ENCODE data around the gene ATP6V0B. TPM values are rescaled to one million over a fixed set of nuclear protein-coding genes. Genes with fewer than 3 reads are reported as not detected.

Gene ATP6V0B
- total and polyA plus RNA-seq, 7 donors: 87.9 to 260 (median 133) TPM

- intact Hi-C loops (cut with DNase I): no loop called here
- Histone ChIP-seq H3K27me3 (ENCODE audit: insufficient read depth in 3 of 3, low read length in 2 of 3) (no peaks in the 10 kb centered on the region), H3K4me1 (no peaks in the 10 kb centered on the region), H3K27ac (no peak overlapping the region), H3K36me3 (ENCODE audit: insufficient read depth in 1 of 2, low read depth in 1 of 2) (no peaks in the 10 kb centered on the region), H3K9me3 (no peaks in the 10 kb centered on the region), H3K4me3 (no peak overlapping the region)
- WGBS, 3 donors: 48 to 72% (median 55%) methylated on average over 5 of the region's 5 CpGs
- DNase-seq: no peak
- no peak for ATAC-seq
- TF ChIP-seq CTCF (IDR thresholded peaks at IDR 0.05): no peak
These were observed 39.2 kb downstream of the ATP6V0B start for GRCh38 chr1:44013949-44014348.

GRCh38 chr1:44014365-44015104 is 39.8 kb downstream of the ATP6V0B start:
- DNase-seq: no peak
- H3K27ac ChIP-seq: no peak overlapping the region
- no peaks in the 10 kb centered on the region for H3K4me1 ChIP-seq
- ATAC-seq: no peak
- no peak overlapping the region for H3K4me3 ChIP-seq
- H3K9me3 ChIP-seq: no peaks in the 10 kb centered on the region
- 70 to 82% (median 79%) methylated on average over 8 of the region's 8 CpGs for WGBS, 3 donors
- no peaks in the 10 kb centered on the region for H3K36me3 ChIP-seq (ENCODE audit: insufficient read depth in 1 of 2, low read depth in 1 of 2)
- no peak for TF ChIP-seq CTCF (IDR thresholded peaks at IDR 0.05)
- intact Hi-C loops (cut with DNase I): no loop called here
- H3K27me3 ChIP-seq (ENCODE audit: insufficient read depth in 3 of 3, low read length in 2 of 3): no peaks in the 10 kb centered on the region

- H3K27ac ChIP-seq: no peak overlapping the region
- no peak for ATAC-seq
- no peak for TF ChIP-seq CTCF (IDR thresholded peaks at IDR 0.05)
- no peak for DNase-seq
- no peaks in the 10 kb centered on the region for H3K4me1 ChIP-seq
- no peak overlapping the region for H3K4me3 ChIP-seq
- H3K36me3 ChIP-seq (ENCODE audit: insufficient read depth in 1 of 2, low read depth in 1 of 2): no peaks in the 10 kb centered on the region
- no peaks in the 10 kb centered on the region for H3K27me3 ChIP-seq (ENCODE audit: insufficient read depth in 3 of 3, low read length in 2 of 3)
- H3K9me3 ChIP-seq: no peaks in the 10 kb centered on the region
- 63 to 73% (median 69%) methylated on average over 3 of the region's 3 CpGs for WGBS, 3 donors
- intact Hi-C loops (cut with DNase I): no loop called here
These were observed 40.4 kb downstream of the ATP6V0B start for GRCh38 chr1:44015206-44015605.

GRCh38 chr1:44016041-44016889 is 41.5 kb downstream of the ATP6V0B start:
- DNase-seq: no peak
- H3K27ac ChIP-seq: no peak overlapping the region
- no peak for TF ChIP-seq CTCF (IDR thresholded peaks at IDR 0.05)
- no peaks in the 10 kb centered on the region for H3K27me3 ChIP-seq (ENCODE audit: insufficient read depth in 3 of 3, low read length in 2 of 3)
- H3K4me1 ChIP-seq: no peaks in the 10 kb centered on the region
- H3K4me3 ChIP-seq: no peak overlapping the region
- H3K36me3 ChIP-seq (ENCODE audit: insufficient read depth in 1 of 2, low read depth in 1 of 2): no peaks in the 10 kb centered on the region
- WGBS, 3 donors: 84 to 86% (median 84%) methylated on average over 20 of the region's 20 CpGs
- H3K9me3 ChIP-seq: no peaks in the 10 kb centered on the region
- intact Hi-C loops (cut with DNase I): no loop called here
- ATAC-seq: no peak

Data from psoas muscle (tissue), 8 donors.